HG02798 (cell line): Measurements from ENCODE around the gene SBK2.
"Not testable (repeated sequence)": the region's sequence is repeated elsewhere in the genome, so short reads cannot be mapped to it uniquely, and the experiment has no call there.

Experiments
- ATAC-seq: cut with Tn5 transposase; IDR thresholded peaks from one replicate; pipeline ENCODE4 v1.9.1; 2021; ENCODE audit warnings: mild to moderate bottlenecking; ENCODE audit not compliant: unreplicated experiment, poor library complexity

SBK2 gene

GRCh38 chr19:55536951-55537740 is at the start of gene SBK2:
SBK2 (minus strand) TSS chr19:55537133; CDS start chr19:55536294, 839 bp downstream.
- ATAC-seq, result no peak

- ATAC-seq, result no peak
Observed at GRCh38 chr19:55585658-55586339, 48.9 kb upstream of the SBK2 start.

GRCh38 chr19:55584871-55585270 is 47.9 kb upstream of the SBK2 start:
- no peak for ATAC-seq

GRCh38 chr19:55583897-55584296 is 47.0 kb upstream of the SBK2 start:
- not testable (repeated sequence) for ATAC-seq

GRCh38 chr19:55582284-55582683 is 45.4 kb upstream of the SBK2 start:
- ATAC-seq, result not testable (repeated sequence)

- no peak for ATAC-seq
Observed at GRCh38 chr19:55581823-55582223, 44.9 kb upstream of the SBK2 start.

GRCh38 chr19:55581145-55581822 is 44.4 kb upstream of the SBK2 start:
- ATAC-seq, result no peak

GRCh38 chr19:55580628-55581144 is 43.8 kb upstream of the SBK2 start, which contains the start of gene ZNF579:
ZNF579 (minus strand) TSS chr19:55580848; CDS start chr19:55579639, 1,209 bp downstream.
- ATAC-seq, result peak; percentile 54

GRCh38 chr19:55579766-55580621 is 43.1 kb upstream of the SBK2 start:
- ATAC-seq, result peak; percentile 14

GRCh38 chr19:55578761-55579747 is 42.1 kb upstream of the SBK2 start:
- no peak for ATAC-seq

GRCh38 chr19:55578031-55578760 is 41.3 kb upstream of the SBK2 start:
- no peak for ATAC-seq

GRCh38 chr19:55576746-55577145 is 39.8 kb upstream of the SBK2 start:
- no peak for ATAC-seq

GRCh38 chr19:55573929-55574328 is 37.0 kb upstream of the SBK2 start:
- ATAC-seq, result not testable (repeated sequence)

- not testable (repeated sequence) for ATAC-seq
Observed at GRCh38 chr19:55569477-55569876, 32.5 kb upstream of the SBK2 start.

- ATAC-seq, result no peak
Observed at GRCh38 chr19:55567708-55568328, 30.9 kb upstream of the SBK2 start.

GRCh38 chr19:55566823-55567222 is 29.9 kb upstream of the SBK2 start:
- no peak for ATAC-seq

GRCh38 chr19:55563261-55563690 is 26.3 kb upstream of the SBK2 start:
- ATAC-seq, result no peak

GRCh38 chr19:55559684-55560083 is 22.8 kb upstream of the SBK2 start:
- ATAC-seq, result no peak
